ENCODE results near the gene ABCC6. TPM values are rescaled to one million over a fixed set of nuclear protein-coding genes. Genes with fewer than 3 reads are reported as not detected.

Gene ABCC6
- total RNA-seq, 1 experiment from 2014 or later = 44.6 TPM

GRCh38 chr16:16176328-16176727 lies 47.0 kb downstream of the ABCC6 start:
- POLR2A ChIA-PET = no interaction called here
- Histone ChIP-seq H3K4me1 (no peaks in the 10 kb centered on the region), H3K36me3 (ENCODE audit: control insufficient read depth, insufficient read depth, low read length) (peaks cover 10% of the 10 kb centered on the region), H3K27me3 (replicated peaks; ENCODE audit: control insufficient read depth, insufficient read depth, low read length) (no peaks in the 10 kb centered on the region), H3K4me3 (ENCODE audit: low read depth, low read length) (no peak overlapping the region), H3K9me3 (no peaks in the 10 kb centered on the region)
- Mint-ChIP-seq H3K4me1 (ENCODE audit: low read depth, unreplicated experiment) (no peaks in the 10 kb centered on the region), H3K36me3 (ENCODE audit: insufficient read depth, unreplicated experiment) (peaks cover 36% of the 10 kb centered on the region), H3K9me3 (ENCODE audit: unreplicated experiment) (peaks cover 19% of the 10 kb centered on the region), H3K27me3 (ENCODE audit: insufficient read depth, unreplicated experiment) (no peaks in the 10 kb centered on the region), H3K4me3 (ENCODE audit: unreplicated experiment) (no peak overlapping the region), H3K27ac (ENCODE audit: unreplicated experiment) (no peak overlapping the region)
- no peak for DNase-seq
- intact Hi-C loops (cut with micrococcal nuclease; ENCODE audit: unreplicated experiment) = no loop called here
- no peak for TF ChIP-seq CTCF (IDR thresholded peaks at IDR 0.05; ENCODE audit: insufficient read depth in 1 of 2, low read depth in 1 of 2, low read length in 1 of 2, severe bottlenecking in 1 of 2, unreplicated experiment in 1 of 2)
- CTCF ChIA-PET = no interaction called here
- BruUV-seq (replicated peaks) = no TSS peak

GRCh38 chr16:16175296-16175695 lies 48.0 kb downstream of the ABCC6 start:
- no peaks in the 10 kb centered on the region for H3K27me3 Mint-ChIP-seq (ENCODE audit: insufficient read depth, unreplicated experiment)

GRCh38 chr16:16172991-16173390 lies 50.3 kb downstream of the ABCC6 start:
- no TSS peak for BruUV-seq (replicated peaks)
- peaks cover 48% of the 10 kb centered on the region for H3K36me3 Mint-ChIP-seq (ENCODE audit: insufficient read depth, unreplicated experiment)
- H3K27ac Mint-ChIP-seq (ENCODE audit: unreplicated experiment) = no peak overlapping the region

More at GRCh38 chr16:16175296-16175695, 48.0 kb downstream of the ABCC6 start:
- no peak overlapping the region for H3K27ac Mint-ChIP-seq (ENCODE audit: unreplicated experiment)
- BruUV-seq (replicated peaks) = no TSS peak
- ChIA-PET CTCF (no interaction called here), POLR2A (no interaction called here)
- DNase-seq = no peak
- no peak for TF ChIP-seq CTCF (IDR thresholded peaks at IDR 0.05; ENCODE audit: insufficient read depth in 1 of 2, low read depth in 1 of 2, low read length in 1 of 2, severe bottlenecking in 1 of 2, unreplicated experiment in 1 of 2)
- H3K27me3 ChIP-seq (replicated peaks; ENCODE audit: control insufficient read depth, insufficient read depth, low read length) = no peaks in the 10 kb centered on the region
- no peak overlapping the region for H3K4me3 ChIP-seq (ENCODE audit: low read depth, low read length)
- no peak overlapping the region for H3K4me3 Mint-ChIP-seq (ENCODE audit: unreplicated experiment)
- intact Hi-C loops (cut with micrococcal nuclease; ENCODE audit: unreplicated experiment) = no loop called here
- peaks cover 10% of the 10 kb centered on the region for H3K36me3 ChIP-seq (ENCODE audit: control insufficient read depth, insufficient read depth, low read length)
- H3K9me3 ChIP-seq = no peaks in the 10 kb centered on the region
- H3K9me3 Mint-ChIP-seq (ENCODE audit: unreplicated experiment) = peaks cover 19% of the 10 kb centered on the region
- H3K36me3 Mint-ChIP-seq (ENCODE audit: insufficient read depth, unreplicated experiment) = peaks cover 41% of the 10 kb centered on the region
- H3K4me1 Mint-ChIP-seq (ENCODE audit: low read depth, unreplicated experiment) = no peaks in the 10 kb centered on the region
- no peaks in the 10 kb centered on the region for H3K4me1 ChIP-seq

More at GRCh38 chr16:16172991-16173390, 50.3 kb downstream of the ABCC6 start:
- H3K27me3 ChIP-seq (replicated peaks; ENCODE audit: control insufficient read depth, insufficient read depth, low read length) = no peaks in the 10 kb centered on the region
- intact Hi-C loops (cut with micrococcal nuclease; ENCODE audit: unreplicated experiment) = no loop called here
- POLR2A ChIA-PET = no interaction called here
- no peak overlapping the region for H3K4me3 ChIP-seq (ENCODE audit: low read depth, low read length)
- TF ChIP-seq CTCF (IDR thresholded peaks at IDR 0.05; ENCODE audit: insufficient read depth in 1 of 2, low read depth in 1 of 2, low read length in 1 of 2, severe bottlenecking in 1 of 2, unreplicated experiment in 1 of 2) = no peak
- H3K4me3 Mint-ChIP-seq (ENCODE audit: unreplicated experiment) = no peak overlapping the region
- H3K9me3 ChIP-seq = no peaks in the 10 kb centered on the region
- no peaks in the 10 kb centered on the region for H3K27me3 Mint-ChIP-seq (ENCODE audit: insufficient read depth, unreplicated experiment)
- H3K9me3 Mint-ChIP-seq (ENCODE audit: unreplicated experiment) = peaks cover 7% of the 10 kb centered on the region
- peaks cover 6% of the 10 kb centered on the region for H3K36me3 ChIP-seq (ENCODE audit: control insufficient read depth, insufficient read depth, low read length)
- H3K4me1 ChIP-seq = no peaks in the 10 kb centered on the region
- no peak for DNase-seq
- CTCF ChIA-PET = no interaction called here
- H3K4me1 Mint-ChIP-seq (ENCODE audit: low read depth, unreplicated experiment) = no peaks in the 10 kb centered on the region

Data from Caco-2 (cell line).